GM12864 (cell line): ENCODE results near the gene MRPL19.
A peak's percentile ranks its signal among the peaks of the same experiment; 100 is the strongest.

Experiments
- DNase-seq: peaks from one replicate; pipeline ENCODE4 v3.0.0-alpha.2; 2011; ENCODE audit warnings: low read depth
- H3K4me3 ChIP-seq: 2 replicates; pipeline ENCODE4 v1.5.1; 2011; ENCODE audit warnings: mild to moderate bottlenecking, low read depth, low read length, control low read depth
- TF ChIP-seq, protein P1 (sequence below): IDR thresholded peaks from 2 replicates; pipeline ENCODE4 v1.5.1; 2011; ENCODE audit warnings: low read depth, mild to moderate bottlenecking, moderate library complexity, low read length, control low read depth, inconsistent platforms; ENCODE audit errors: missing control alignments

Gene MRPL19

DNA sequence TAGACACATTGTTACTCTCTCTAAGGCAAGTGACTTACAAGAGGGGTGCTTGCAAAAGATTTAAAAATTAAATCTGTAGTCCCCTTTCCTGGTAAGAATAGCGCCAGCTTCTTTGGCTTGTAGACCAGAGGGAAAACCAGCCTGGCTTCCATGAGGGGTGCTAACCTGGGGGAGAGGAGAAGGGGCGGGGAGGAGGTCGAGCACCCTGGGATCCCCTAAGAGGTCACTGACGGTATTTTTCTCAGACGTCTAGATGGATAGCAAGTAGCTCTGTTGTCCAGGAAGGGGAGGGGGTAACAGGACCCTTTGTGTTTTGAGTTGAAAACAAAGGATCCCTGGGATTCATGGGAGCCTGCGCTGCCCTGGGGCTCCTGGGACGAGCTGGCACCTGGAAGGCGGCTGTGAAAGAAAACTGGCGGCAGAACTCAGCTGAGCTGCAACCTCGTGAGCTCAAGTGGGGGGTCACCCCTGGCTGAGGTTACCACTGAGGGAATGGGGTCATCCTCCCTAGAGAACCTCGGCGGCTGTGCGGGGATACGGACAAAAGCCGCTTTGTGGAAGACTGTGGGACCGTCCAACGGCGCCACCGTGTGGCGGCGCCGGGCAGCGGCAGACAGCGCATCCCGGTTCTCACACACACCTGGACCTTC lies 37.8 kb upstream of the MRPL19 start:
- H3K4me3 ChIP-seq: no peak overlapping the region
- DNase-seq: no peak
- TF ChIP-seq, protein P1, sequence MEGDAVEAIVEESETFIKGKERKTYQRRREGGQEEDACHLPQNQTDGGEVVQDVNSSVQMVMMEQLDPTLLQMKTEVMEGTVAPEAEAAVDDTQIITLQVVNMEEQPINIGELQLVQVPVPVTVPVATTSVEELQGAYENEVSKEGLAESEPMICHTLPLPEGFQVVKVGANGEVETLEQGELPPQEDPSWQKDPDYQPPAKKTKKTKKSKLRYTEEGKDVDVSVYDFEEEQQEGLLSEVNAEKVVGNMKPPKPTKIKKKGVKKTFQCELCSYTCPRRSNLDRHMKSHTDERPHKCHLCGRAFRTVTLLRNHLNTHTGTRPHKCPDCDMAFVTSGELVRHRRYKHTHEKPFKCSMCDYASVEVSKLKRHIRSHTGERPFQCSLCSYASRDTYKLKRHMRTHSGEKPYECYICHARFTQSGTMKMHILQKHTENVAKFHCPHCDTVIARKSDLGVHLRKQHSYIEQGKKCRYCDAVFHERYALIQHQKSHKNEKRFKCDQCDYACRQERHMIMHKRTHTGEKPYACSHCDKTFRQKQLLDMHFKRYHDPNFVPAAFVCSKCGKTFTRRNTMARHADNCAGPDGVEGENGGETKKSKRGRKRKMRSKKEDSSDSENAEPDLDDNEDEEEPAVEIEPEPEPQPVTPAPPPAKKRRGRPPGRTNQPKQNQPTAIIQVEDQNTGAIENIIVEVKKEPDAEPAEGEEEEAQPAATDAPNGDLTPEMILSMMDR: peak; percentile 99

DNA sequence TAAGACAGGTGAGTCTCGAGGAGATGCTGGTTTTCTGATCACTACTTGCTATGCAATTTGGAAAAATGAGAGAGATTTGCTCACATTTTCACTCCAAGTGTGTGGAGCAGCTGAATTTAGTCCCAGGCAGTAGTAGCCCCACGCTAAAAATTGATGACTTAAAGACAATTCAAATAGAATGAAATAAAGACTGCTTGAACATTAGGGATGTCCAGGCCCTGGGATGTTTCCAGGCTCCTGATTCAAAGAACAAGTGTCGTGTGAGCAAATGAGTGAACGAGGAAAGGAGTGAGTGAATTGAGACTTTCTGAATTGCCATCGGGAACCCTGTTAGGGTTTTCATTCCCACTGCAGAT lies 37.3 kb upstream of the MRPL19 start:
- TF ChIP-seq, protein P1: no peak

GRCh38 chr2:75609937-75610508 lies 36.6 kb upstream of the MRPL19 start:
- DNase-seq: no peak
- H3K4me3 ChIP-seq: no peak overlapping the region
- TF ChIP-seq, protein P1: no peak

More for the DNA sequence above, 37.3 kb upstream of the MRPL19 start:
- H3K4me3 ChIP-seq: no peak overlapping the region
- DNase-seq: no peak

- TF ChIP-seq, protein P1: no peak
- no peak for DNase-seq
- H3K4me3 ChIP-seq: no peak overlapping the region
These were observed 35.9 kb upstream of the MRPL19 start for GRCh38 chr2:75610671-75611070.

DNA sequence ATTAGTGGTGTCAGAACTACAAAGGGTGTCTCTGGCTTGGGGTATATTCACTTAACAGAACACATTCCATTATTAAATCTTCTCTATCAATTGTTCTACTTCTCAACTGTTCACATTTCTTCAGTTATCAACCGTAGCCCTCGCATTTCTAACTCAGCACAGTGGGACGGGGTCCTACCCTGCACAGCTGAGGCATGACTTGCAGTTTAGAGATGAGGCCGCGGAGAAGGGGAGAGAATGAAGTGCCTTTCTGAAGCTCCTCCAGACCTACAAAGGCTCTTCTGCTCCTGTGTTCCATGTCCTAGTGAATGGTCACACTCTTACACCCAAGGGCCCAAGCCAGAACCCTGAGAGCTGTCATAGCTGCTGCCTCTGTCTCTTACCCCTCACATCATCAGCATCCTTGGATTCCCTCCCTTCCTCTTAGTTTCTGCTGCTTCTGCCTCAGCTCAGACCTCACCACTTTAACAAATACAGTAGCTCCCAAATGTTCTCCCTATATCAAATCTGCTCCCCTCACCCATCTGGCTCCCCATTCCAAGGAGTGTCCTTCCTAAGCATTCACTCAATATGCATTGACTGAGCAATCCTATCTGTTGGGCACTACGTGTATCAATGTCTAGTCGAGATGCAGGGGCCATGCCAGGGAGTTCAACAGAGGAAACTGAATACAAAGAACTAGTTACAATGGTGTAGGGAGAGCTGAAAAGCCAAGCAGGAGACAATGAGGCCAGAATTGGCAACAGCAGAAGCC lies 34.3 kb upstream of the MRPL19 start:
- no peak for DNase-seq
- TF ChIP-seq, protein P1: no peak
- H3K4me3 ChIP-seq: no peak overlapping the region

DNA sequence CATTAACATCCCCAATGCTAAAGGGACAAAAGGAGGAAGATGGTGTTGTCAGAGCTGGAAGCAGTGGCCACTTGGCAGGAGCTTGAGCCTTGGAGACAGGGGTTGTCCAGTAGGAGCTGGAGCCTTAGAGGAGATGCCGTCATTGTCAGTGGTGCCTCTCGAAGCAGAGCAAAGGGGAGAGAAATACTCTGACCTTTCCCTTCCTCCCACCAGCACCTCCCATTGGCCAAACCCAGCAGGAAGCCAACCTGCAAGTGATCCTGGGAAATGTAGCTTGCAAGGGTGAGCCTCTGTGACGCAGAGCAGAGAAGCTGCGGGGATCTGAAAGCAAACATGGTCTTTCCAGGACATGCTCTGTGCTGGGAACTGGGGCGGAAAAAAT lies 33.7 kb upstream of the MRPL19 start:
- TF ChIP-seq, protein P1: no peak
- H3K4me3 ChIP-seq: no peak overlapping the region
- no peak for DNase-seq
